SK-N-SH treated with all-trans-retinoic acid at 6 μM for 48 hours (cell line): ENCODE measurements around the gene TAF10.

Experiments
- TCF4 ChIP-seq: fragments of 250-450 bp; sonication (Bioruptor Pico); IDR thresholded peaks from 2 replicates; pipeline ENCODE4 v1.8.0; 2021; ENCODE audit warnings: mild to moderate bottlenecking, moderate library complexity, borderline replicate concordance
- TF ChIP-seq, protein P1 (sequence below): fragments of 250-450 bp; sonication (Bioruptor Pico); IDR thresholded peaks from 2 replicates; pipeline ENCODE4 v1.5.1; 2020; ENCODE audit warnings: low read depth, mild to moderate bottlenecking, moderate library complexity

DNA sequence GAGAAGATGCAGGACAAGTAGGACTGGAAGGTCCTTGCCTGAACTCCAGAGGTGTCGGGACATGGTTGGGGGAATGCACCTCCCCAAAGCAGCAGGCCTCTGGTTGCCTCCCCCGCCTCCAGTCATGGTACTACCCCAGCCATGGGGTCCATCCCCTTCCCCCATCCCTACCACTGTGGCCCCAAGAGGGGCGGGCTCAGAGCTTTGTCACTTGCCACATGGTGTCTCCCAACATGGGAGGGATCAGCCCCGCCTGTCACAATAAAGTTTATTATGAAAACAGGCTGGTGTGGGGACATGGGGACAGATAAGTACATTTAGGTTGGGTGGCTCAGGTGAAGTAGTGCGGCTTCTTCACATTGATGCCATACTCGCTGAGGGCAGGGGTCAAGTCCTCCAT, 1.4 kb downstream of the TAF10 start:
- TF ChIP-seq TCF4 (CRISPR knock-in tag) = no peak
- TF ChIP-seq, protein P1, sequence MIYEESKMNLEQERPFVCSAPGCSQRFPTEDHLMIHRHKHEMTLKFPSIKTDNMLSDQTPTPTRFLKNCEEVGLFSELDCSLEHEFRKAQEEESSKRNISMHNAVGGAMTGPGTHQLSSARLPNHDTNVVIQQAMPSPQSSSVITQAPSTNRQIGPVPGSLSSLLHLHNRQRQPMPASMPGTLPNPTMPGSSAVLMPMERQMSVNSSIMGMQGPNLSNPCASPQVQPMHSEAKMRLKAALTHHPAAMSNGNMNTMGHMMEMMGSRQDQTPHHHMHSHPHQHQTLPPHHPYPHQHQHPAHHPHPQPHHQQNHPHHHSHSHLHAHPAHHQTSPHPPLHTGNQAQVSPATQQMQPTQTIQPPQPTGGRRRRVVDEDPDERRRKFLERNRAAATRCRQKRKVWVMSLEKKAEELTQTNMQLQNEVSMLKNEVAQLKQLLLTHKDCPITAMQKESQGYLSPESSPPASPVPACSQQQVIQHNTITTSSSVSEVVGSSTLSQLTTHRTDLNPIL = no peak
